BJ (cell line): ENCODE results near the gene SAMD14. TPM values are rescaled to one million over a fixed set of nuclear protein-coding genes. Genes with fewer than 3 reads are reported as not detected.

ENCODE experiments used
- CTCF ChIA-PET: fragments of 350-600 bp; formaldehyde crosslinking; extraction: SDS; loops from one replicate; lab custom pipeline; 2021; ENCODE audit warnings: antibody characterized with exemption, inconsistent platforms; lab: Yijun Ruan, JAX
- POLR2A ChIA-PET: fragments of 300-600 bp; sonication (Branson Sonifier 250); formaldehyde crosslinking; extraction: SDS; loops from one replicate; lab custom pipeline; 2021; ENCODE audit warnings: antibody characterized with exemption; lab: Charles Lee
- DNase-seq: peaks from one replicate; pipeline ENCODE4 v3.0.0-alpha.2; 2011; ENCODE audit warnings: low read depth
- H3K27me3 ChIP-seq: 2 replicates; pipeline ENCODE4 v1.6.0; 2011; ENCODE audit warnings: low read length; ENCODE audit not compliant: control insufficient read depth, insufficient read depth
- H3K36me3 ChIP-seq: 2 replicates; pipeline ENCODE4 v1.5.1; 2011; ENCODE audit warnings: low read length; ENCODE audit not compliant: control insufficient read depth, insufficient read depth
- H3K4me3 ChIP-seq: 2 replicates; pipeline ENCODE4 v1.5.1; 2011; ENCODE audit warnings: low read depth, mild to moderate bottlenecking, control low read depth, low read length
- CTCF ChIP-seq: IDR thresholded peaks from 2 replicates; pipeline ENCODE4 v1.5.1; 2011; ENCODE audit warnings: low read depth, mild to moderate bottlenecking, control low read depth, inconsistent platforms, low read length, moderate library complexity; ENCODE audit not compliant: insufficient read depth
- polyA plus RNA-seq: library from polyadenylated mRNA; depleted of rRNA; stranded (reverse); fragments of >200 nt; gene quantifications from 2 replicates; pipeline ENCODE4 v1.2.3, GENCODE V29; 2011

Gene SAMD14
- polyA plus RNA-seq, 1 experiment, result 5.3 TPM

GRCh38 chr17:50169881-50170459 lies 40.0 kb upstream of the SAMD14 start:
- DNase-seq, result no peak
- no peaks in the 10 kb centered on the region for H3K36me3 ChIP-seq
- no peak for TF ChIP-seq CTCF
- no peak overlapping the region for H3K4me3 ChIP-seq
- CTCF ChIA-PET, result interaction anchor here (0.6 to 8.5 kb wide), 49 partner anchors 8 to 466 kb away, joined by 3 to 229 read pairs (median 5); partner anchors contain the start of genes ACSF2, COL1A1, LRRC59 and TMEM92
- H3K27me3 ChIP-seq, result no peaks in the 10 kb centered on the region
- POLR2A ChIA-PET, result interaction anchor here (0.6 to 1.2 kb wide), 2 partner anchors 32 to 99 kb away, joined by 3 read pairs; no protein-coding TSS in a partner anchor

GRCh38 chr17:50169121-50169764 lies 39.3 kb upstream of the SAMD14 start:
- Histone ChIP-seq H3K27me3 (no peaks in the 10 kb centered on the region), H3K4me3 (no peak overlapping the region), H3K36me3 (no peaks in the 10 kb centered on the region)
- peak; percentile 93 for TF ChIP-seq CTCF
- no peak for DNase-seq
- ChIA-PET POLR2A (interaction anchor here (0.5 to 1.2 kb wide), 3 partner anchors 33 to 154 kb away, joined by 3 to 5 read pairs (median 3); no protein-coding TSS in a partner anchor), CTCF (interaction anchor here (0.6 to 8.5 kb wide), 50 partner anchors 8 to 465 kb away, joined by 3 to 229 read pairs (median 5); partner anchors contain the start of genes ACSF2, COL1A1, LRRC59 and TMEM92)

- H3K4me3 ChIP-seq, result no peak overlapping the region
- DNase-seq, result no peak
- CTCF ChIA-PET, result interaction anchor here (1.0 to 8.5 kb wide), 11 partner anchors 10 to 194 kb away, joined by 3 to 229 read pairs (median 13); partner anchors contain the start of genes COL1A1 and TMEM92
- POLR2A ChIA-PET, result no interaction called here
- TF ChIP-seq CTCF, result no peak
- H3K36me3 ChIP-seq, result no peaks in the 10 kb centered on the region
- no peaks in the 10 kb centered on the region for H3K27me3 ChIP-seq
Observed at GRCh38 chr17:50168319-50168718, 38.4 kb upstream of the SAMD14 start.

GRCh38 chr17:50167371-50167770 lies 37.4 kb upstream of the SAMD14 start:
- no peak for DNase-seq
- Histone ChIP-seq H3K27me3 (no peaks in the 10 kb centered on the region), H3K4me3 (no peak overlapping the region), H3K36me3 (no peaks in the 10 kb centered on the region)
- ChIA-PET POLR2A (no interaction called here), CTCF (interaction anchor here (1.0 to 8.5 kb wide), 4 partner anchors 12 to 129 kb away, joined by 3 to 229 read pairs (median 76); partner anchors contain the start of gene TMEM92)
- TF ChIP-seq CTCF, result no peak
